C4-2B (cell line): Measurements from ENCODE around the gene ZNHIT1.

Source experiments
- H3K27ac ChIP-seq: fragments of 450-650 bp; 2 replicates; pipeline ENCODE4 v1.5.1; 2017
- ZFX ChIP-seq: fragments of 450-650 bp; IDR thresholded peaks from 2 replicates; pipeline ENCODE4 v1.6.1; 2017
- TF ChIP-seq, protein P1 (sequence below): fragments of 450-650 bp; conservative IDR thresholded peaks from 2 replicates; pipeline ENCODE4 v1.5.1; 2017; ENCODE audit warnings: mild to moderate bottlenecking

Gene ZNHIT1

DNA sequence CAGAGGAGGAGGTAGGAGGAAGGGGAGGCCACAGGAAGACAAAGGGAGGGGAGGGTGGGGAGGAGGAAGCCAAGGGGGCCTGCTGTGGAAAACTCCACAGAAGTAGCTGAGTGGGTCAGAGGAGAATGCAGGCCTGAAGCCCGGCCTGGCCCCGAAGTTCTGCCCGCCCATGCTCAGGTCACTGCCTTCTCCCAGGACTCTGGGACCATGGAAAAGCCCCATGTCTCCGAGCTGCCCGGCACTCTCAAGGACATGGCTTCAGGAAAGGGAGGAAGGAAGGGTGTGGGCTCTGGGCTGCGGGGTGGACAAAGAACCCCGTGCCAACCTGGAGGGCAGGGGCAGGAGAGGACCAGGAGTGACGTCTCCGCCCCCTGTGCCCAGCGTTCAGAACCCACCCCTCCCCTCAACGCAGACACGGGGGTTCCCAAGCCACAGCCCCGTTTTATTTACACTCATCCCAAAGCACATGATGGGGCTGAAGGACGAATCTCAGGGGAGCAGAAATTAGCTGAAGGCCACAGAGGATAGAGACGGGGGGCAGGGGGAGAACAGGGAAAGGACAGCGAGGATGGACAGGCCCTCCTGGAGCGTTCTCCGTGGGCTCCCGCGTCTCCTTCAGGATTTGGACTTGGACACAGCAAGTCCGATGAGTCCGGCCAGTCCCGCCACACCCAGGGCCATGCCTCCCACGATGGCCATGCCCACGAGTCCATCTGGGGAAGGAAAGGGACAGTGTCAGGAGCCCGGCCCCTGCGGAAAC is 21.4 kb downstream of the ZNHIT1 start:
- TF ChIP-seq, protein P1, sequence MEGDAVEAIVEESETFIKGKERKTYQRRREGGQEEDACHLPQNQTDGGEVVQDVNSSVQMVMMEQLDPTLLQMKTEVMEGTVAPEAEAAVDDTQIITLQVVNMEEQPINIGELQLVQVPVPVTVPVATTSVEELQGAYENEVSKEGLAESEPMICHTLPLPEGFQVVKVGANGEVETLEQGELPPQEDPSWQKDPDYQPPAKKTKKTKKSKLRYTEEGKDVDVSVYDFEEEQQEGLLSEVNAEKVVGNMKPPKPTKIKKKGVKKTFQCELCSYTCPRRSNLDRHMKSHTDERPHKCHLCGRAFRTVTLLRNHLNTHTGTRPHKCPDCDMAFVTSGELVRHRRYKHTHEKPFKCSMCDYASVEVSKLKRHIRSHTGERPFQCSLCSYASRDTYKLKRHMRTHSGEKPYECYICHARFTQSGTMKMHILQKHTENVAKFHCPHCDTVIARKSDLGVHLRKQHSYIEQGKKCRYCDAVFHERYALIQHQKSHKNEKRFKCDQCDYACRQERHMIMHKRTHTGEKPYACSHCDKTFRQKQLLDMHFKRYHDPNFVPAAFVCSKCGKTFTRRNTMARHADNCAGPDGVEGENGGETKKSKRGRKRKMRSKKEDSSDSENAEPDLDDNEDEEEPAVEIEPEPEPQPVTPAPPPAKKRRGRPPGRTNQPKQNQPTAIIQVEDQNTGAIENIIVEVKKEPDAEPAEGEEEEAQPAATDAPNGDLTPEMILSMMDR, result no peak
- TF ChIP-seq ZFX, result no peak
- H3K27ac ChIP-seq, result no peak overlapping the region

DNA sequence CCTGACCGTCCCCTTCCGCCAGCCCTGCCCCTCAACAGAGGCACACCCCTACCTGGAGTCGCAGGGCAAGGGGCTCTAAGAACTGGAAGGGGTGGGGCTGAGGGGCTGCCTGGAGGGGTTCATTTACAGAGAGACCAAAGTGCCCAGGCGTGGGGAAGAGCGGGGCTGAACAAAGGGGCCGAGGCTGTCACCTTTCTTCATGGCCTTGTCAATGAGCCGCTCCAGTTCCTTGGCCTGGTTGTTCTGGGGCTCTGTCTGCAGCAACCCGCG is 21.9 kb downstream of the ZNHIT1 start:
- H3K27ac ChIP-seq, result no peak overlapping the region
- TF ChIP-seq, protein P1, result no peak
- TF ChIP-seq ZFX, result no peak

DNA sequence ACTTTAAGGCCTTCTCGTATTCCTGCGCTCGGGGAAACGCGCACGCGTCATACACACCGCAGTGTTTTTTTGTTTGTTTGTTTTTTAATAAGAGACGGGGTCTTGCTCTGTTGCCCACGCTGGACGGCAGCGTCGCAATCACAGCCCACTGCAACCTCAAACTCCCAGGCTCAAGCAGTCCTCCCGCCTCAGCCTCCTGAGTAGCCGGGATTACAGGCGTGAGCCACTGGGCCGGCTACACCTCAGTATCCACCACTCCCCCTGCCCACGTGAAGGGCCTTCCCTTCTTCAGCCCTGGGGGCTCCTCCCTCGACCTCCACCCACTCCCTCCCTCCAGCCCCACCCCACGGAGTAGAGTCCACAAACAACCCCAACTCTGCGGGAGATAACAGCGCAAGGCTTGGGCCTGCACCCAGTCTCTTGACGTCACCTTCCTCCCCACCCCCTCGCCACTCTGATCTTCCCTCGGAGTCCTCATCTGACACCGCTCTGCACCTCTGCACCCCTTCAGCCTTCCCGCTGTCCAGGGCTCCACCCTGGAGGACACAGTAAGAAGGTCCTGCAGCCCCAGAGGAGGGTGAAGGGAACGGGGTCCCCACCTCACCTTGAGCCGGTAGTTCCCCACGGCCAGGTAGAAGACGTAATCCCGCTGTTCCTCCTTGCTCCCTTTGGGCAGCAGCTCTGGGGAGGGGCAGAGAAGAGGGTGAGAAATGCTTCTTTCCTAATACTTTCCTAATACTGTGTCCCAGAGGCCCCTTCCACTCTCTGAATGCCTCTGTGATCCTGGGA is 22.5 kb downstream of the ZNHIT1 start:
- TF ChIP-seq, protein P1, result no peak
- TF ChIP-seq ZFX, result no peak
- no peak overlapping the region for H3K27ac ChIP-seq

DNA sequence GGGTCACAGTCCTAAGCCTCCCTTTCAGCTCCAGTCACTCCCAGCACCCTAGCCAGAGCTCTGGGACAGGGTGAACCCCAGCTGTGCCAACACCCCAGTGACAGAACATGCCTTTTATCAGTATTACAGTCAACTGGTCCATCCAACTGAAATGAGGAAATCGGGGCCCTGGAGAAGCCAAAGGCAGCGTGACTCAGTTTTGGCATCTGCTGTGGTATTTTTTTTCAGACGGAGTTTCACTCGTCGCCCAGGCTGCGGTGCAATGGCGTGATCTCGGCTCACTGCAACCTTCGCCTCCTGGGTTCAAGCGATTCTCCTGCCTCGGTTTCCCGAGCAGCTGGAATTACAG is 23.0 kb downstream of the ZNHIT1 start:
- no peak overlapping the region for H3K27ac ChIP-seq
- TF ChIP-seq, protein P1, result no peak
- no peak for TF ChIP-seq ZFX

DNA sequence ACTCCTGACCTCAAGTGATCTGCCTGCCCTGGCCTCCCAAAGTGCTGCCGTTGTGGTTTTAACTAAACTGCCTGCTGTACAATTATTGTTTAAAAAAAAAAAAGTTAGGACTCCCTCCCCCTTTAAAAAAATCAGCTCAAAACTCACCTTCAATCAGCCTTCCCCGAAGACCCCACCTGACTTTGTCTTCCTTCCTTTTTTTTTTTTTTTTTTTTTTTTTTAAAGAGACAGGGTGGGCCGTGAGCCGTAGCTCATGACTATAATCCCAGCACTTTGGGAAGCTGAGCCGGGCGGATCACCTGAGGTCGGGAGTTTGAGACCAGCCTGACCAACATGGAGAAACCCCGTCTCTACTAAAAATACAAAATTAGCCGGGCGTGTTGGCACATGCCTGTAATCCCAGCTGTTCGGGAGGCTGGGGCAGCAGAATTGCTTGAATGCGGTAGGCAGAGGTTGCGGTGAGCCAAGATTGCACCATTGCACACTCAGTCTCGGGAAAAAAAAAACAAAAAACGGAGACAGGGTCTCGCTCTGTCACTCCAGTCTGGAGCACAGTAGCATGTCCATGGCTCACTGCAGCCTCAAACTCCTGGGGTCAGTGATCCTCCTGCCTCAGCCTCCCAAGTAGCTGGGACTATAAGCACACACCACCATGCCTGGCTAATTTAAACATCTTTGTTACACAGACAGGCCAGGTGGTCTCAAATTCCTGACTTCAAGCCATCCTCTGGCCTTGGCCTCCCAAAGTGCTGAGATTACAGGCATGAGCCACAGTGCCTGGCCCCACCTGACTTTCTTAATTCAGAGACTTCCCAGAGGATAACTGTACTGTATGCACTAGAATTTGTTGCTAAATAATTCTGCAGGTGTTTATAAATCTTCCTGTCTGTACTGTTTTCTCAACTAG is 23.7 kb downstream of the ZNHIT1 start:
- no peak overlapping the region for H3K27ac ChIP-seq
- no peak for TF ChIP-seq ZFX
- TF ChIP-seq, protein P1, result no peak

DNA sequence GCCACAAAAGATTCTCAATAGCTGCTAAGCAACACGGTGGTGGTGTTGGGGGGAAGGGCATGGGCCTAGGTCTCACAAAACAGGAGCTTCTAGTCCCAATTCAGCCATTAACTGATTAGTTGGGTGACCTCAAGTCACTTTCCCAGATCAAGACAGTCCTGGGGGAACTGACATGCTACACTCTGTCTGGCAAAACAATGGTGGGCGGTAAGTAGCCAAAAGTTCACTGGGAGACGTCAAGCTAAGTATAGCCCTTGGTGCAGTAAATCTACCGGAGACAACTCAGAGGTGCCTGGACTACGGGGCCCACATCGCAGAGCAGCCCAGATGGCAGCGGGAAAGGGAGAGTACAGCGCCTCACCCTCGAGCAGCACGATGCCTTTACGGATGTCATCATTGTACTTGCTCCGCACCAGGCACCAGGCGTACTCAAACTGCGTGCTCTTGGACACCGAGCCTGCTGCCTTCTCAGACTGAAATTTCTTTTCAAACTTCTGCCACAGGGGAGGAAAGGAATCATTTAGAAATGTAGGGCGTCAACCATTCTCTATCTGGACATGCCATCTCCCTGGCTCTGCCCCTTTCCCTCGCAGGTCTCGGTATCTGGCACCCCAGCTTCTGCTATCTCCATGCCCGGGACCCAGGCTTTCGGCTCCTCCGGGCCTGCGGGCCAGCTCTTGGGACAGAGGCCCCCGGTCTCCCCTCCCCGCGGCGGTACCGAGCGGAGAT is 25.8 kb downstream of the ZNHIT1 start:
- TF ChIP-seq, protein P1, result no peak
- TF ChIP-seq ZFX, result no peak
- H3K27ac ChIP-seq, result peak overlapping the region; percentile 79
